ENCODE results near the gene GAL3ST1. TPM values are rescaled to one million over a fixed set of nuclear protein-coding genes. Genes with fewer than 3 reads are reported as not detected.
A peak's percentile ranks its signal among the peaks of the same experiment; 100 is the strongest.

GAL3ST1 gene
- total RNA-seq, 1 experiment from 2014 or later, result 2.1 TPM

GRCh38 chr22:30574997-30575671, 669 bp upstream of the GAL3ST1 start:
- Histone ChIP-seq H3K79me2 (ENCODE audit: insufficient read depth, low read length) (no peaks in the 10 kb centered on the region), H3K9ac (ENCODE audit: low read length) (no peak overlapping the region), H4K20me1 (ENCODE audit: insufficient read depth) (no peaks in the 10 kb centered on the region), H3K27me3 (ENCODE audit: insufficient read depth, low read length) (no peaks in the 10 kb centered on the region), H3K4me2 (ENCODE audit: low read length) (no peak overlapping the region), H3K9me2 (ENCODE audit: insufficient read depth) (no peaks in the 10 kb centered on the region), H3K4me1 (ENCODE audit: control insufficient read depth in 1 of 2, insufficient read depth in 2 of 2, low read length in 2 of 2) (peaks cover 6 to 22% of the 10 kb centered on the region in 2 experiments; a peak in 3 of 4 replicates), H3K27ac (ENCODE audit: low read depth, low read length) (no peak overlapping the region), H2AFZ (ENCODE audit: low read depth, low read length, poor library complexity, severe bottlenecking) (no peak overlapping the region), H3K9me3 (ENCODE audit: control insufficient read depth in 1 of 2, insufficient read depth in 1 of 2, low read depth in 1 of 2, low read length in 2 of 2) (no peaks in the 10 kb centered on the region), H3K4me3 (replicated peaks in 1 of 2; ENCODE audit: low read depth in 1 of 2, low read length in 2 of 2) (no peak overlapping the region), H3K36me3 (ENCODE audit: control insufficient read depth in 1 of 2, insufficient read depth in 2 of 2, low read length in 2 of 2) (peaks cover 27 to 40% of the 10 kb centered on the region in 2 experiments; a peak in 3 of 4 replicates)
- CTCF ChIA-PET, result no interaction called here
- no peak for TF ChIP-seq CBX3 (IDR thresholded peaks at IDR 0.05; ENCODE audit: low read depth)
- no peak for TF ChIP-seq EZH2phosphoT487 (IDR thresholded peaks at IDR 0.05; ENCODE audit: borderline replicate concordance)
- intact Hi-C loops (cut with micrococcal nuclease), result no loop called here
- DNase-seq (ENCODE audit: low read depth, low spot score), result no peak
- RAD21 ChIA-PET (ENCODE audit: low non-redundant PET in 1 of 2, low total read pairs in 2 of 2, uncharacterized antibody in 2 of 2, unreplicated experiment in 2 of 2), result no interaction called here
- ATAC-seq, result peak; percentile 26; the same call in 1 of the 2 replicates
- BruUV-seq (replicated peaks), result no TSS peak
- POLR2A ChIA-PET, result no interaction called here

DNA sequence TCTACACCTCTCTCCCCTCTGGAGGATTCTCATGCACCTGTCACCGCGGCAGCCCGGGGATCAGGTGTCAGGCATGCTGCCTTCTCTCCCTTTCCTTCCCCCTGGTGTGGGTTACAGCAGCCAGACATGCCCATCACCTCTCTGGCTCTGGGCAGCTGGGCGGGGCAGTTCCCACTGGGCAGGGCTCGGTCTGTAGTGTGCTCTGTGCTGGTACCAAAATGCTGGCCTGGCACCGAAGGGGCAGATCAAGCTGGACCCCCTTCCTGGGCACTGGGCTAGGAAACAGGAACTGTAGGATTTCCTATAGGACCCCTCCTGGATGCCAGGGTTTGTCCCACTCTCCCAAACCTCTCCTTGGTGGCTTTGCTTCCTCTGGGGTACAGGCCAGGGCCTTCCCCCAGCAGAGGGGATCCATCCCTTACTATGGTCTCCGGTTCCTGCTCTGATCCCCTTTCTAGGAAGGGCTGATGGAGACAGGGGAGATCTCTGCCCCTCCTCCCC, 821 bp downstream of the GAL3ST1 start:
- H3K27ac ChIP-seq (ENCODE audit: low read depth, low read length), result no peak overlapping the region
- H3K9me2 ChIP-seq (ENCODE audit: insufficient read depth), result no peaks in the 10 kb centered on the region
- DNase-seq (ENCODE audit: low read depth, low spot score) (no peak), ATAC-seq (peak; percentile 39)
- peaks cover 6 to 22% of the 10 kb centered on the region in 2 experiments; a peak in 3 of 4 replicates for H3K4me1 ChIP-seq (ENCODE audit: control insufficient read depth in 1 of 2, insufficient read depth in 2 of 2, low read length in 2 of 2)
- H2AFZ ChIP-seq (ENCODE audit: low read depth, low read length, poor library complexity, severe bottlenecking), result no peak overlapping the region
- H3K36me3 ChIP-seq (ENCODE audit: control insufficient read depth in 1 of 2, insufficient read depth in 2 of 2, low read length in 2 of 2), result peaks cover 14 to 25% of the 10 kb centered on the region in 2 experiments; a peak in 3 of 4 replicates
- intact Hi-C loops (cut with micrococcal nuclease), result no loop called here
- TF ChIP-seq POLR2AphosphoS5 (IDR thresholded peaks at IDR 0.05; ENCODE audit: low read depth, low read length) (no peak), CEBPB (IDR thresholded peaks at IDR 0.05; ENCODE audit: low read depth) (no peak), CBX3 (IDR thresholded peaks at IDR 0.05; ENCODE audit: low read depth) (no peak), SRF (IDR thresholded peaks at IDR 0.05; ENCODE audit: low read depth) (no peak), ATF3 (IDR thresholded peaks at IDR 0.05) (no peak)
- no peaks in the 10 kb centered on the region for H4K20me1 ChIP-seq (ENCODE audit: insufficient read depth)
- H3K9me3 ChIP-seq (ENCODE audit: control insufficient read depth in 1 of 2, insufficient read depth in 1 of 2, low read depth in 1 of 2, low read length in 2 of 2), result no peaks in the 10 kb centered on the region
- no peaks in the 10 kb centered on the region for H3K27me3 ChIP-seq (ENCODE audit: insufficient read depth, low read length)
- no peak overlapping the region for H3K9ac ChIP-seq (ENCODE audit: low read length)
- BruUV-seq (replicated peaks), result no TSS peak
- RAD21 ChIA-PET (ENCODE audit: low non-redundant PET in 1 of 2, low total read pairs in 2 of 2, uncharacterized antibody in 2 of 2, unreplicated experiment in 2 of 2), result no interaction called here
- no peak overlapping the region for H3K4me3 ChIP-seq (replicated peaks in 1 of 2; ENCODE audit: low read depth in 1 of 2, low read length in 2 of 2)
- CTCF ChIA-PET, result no interaction called here
- POLR2A ChIA-PET, result no interaction called here
- H3K79me2 ChIP-seq (ENCODE audit: insufficient read depth, low read length), result no peaks in the 10 kb centered on the region
- peak overlapping the region; percentile 38 for H3K4me2 ChIP-seq (ENCODE audit: low read length)
